Spinal cord (tissue), 10 donors: Measurements from ENCODE around the gene ZNF532. TPM values are rescaled to one million over a fixed set of nuclear protein-coding genes. Genes with fewer than 3 reads are reported as not detected.

Experiments
- DNase-seq, 6 donors: peaks; one replicate each; pipeline versions ENCODE4 v3.0.0 to v3.0.0-alpha.2; 2013 to 2015; ENCODE audit warnings: low spot score in 6 of 6, low read depth in 4 of 6
- H3K27ac ChIP-seq: one replicate; pipeline ENCODE4 v1.5.1; 2013; ENCODE audit warnings: low read depth, low read length, control low read depth
- H3K27me3 ChIP-seq: one replicate; pipeline ENCODE4 v1.6.1; 2013; ENCODE audit warnings: low read length; ENCODE audit not compliant: control insufficient read depth, insufficient read depth
- H3K36me3 ChIP-seq: one replicate; pipeline ENCODE4 v1.6.1; 2013; ENCODE audit warnings: low read length; ENCODE audit not compliant: control insufficient read depth, insufficient read depth
- H3K4me1 ChIP-seq: one replicate; pipeline ENCODE4 v1.6.1; 2013; ENCODE audit warnings: low read length; ENCODE audit not compliant: control insufficient read depth, insufficient read depth
- H3K4me3 ChIP-seq: one replicate; pipeline ENCODE4 v1.5.1; 2013; ENCODE audit warnings: low read depth, low read length, control low read depth
- H3K9me3 ChIP-seq: one replicate; pipeline ENCODE4 v1.6.1; 2013; ENCODE audit warnings: low read length; ENCODE audit not compliant: control insufficient read depth, insufficient read depth
- WGBS: methylation state at CpG from one replicate; pipeline ENCODE4 v1.1.5; 2013; ENCODE audit warnings: missing lambda C conversion rate; ENCODE audit not compliant: insufficient coverage; 5-methylcytosine and 5-hydroxymethylcytosine counted together
- polyA plus RNA-seq, 2 donors: library from polyadenylated mRNA; unstranded; fragments of 120-200 nt; gene quantifications; one replicate each; pipeline ENCODE4 v1.2.1, GENCODE V29; 2013; ENCODE audit not compliant: insufficient read length in 2 of 2
- total RNA-seq, 2 donors: library from RNA; depleted of rRNA in 1 of 2; stranded (reverse); fragments of 120-200 nt in 1 of 2; fragments of >200 nt in 1 of 2; gene quantifications; one replicate each; pipeline versions ENCODE4 v1.2.3 to v1.2.4, GENCODE V29; 2013 to 2014
- donor health status: healthy.

Gene ZNF532
- total and polyA plus RNA-seq, 4 donors: 106 to 147 (median 122) TPM

GRCh38 chr18:58927659-58928058, 63.0 kb downstream of the ZNF532 start:
- Histone ChIP-seq H3K9me3 (peaks cover 9% of the 10 kb centered on the region), H3K27ac (no peak overlapping the region), H3K36me3 (peaks cover 17% of the 10 kb centered on the region), H3K27me3 (no peaks in the 10 kb centered on the region), H3K4me3 (no peak overlapping the region), H3K4me1 (peaks cover 17% of the 10 kb centered on the region)
- no CpG with 5 or more reads among the region's 5 CpGs for WGBS
- DNase-seq: no peak

GRCh38 chr18:58928386-58928785, 63.7 kb downstream of the ZNF532 start:
- no peaks in the 10 kb centered on the region for H3K27me3 ChIP-seq
- peaks cover 9% of the 10 kb centered on the region for H3K9me3 ChIP-seq
- H3K4me3 ChIP-seq: no peak overlapping the region
- H3K27ac ChIP-seq: peak overlapping the region; percentile 33
- WGBS: 35% methylated on average over 3 of the region's 4 CpGs
- H3K36me3 ChIP-seq: peaks cover 10% of the 10 kb centered on the region
- no peak for DNase-seq
- H3K4me1 ChIP-seq: peaks cover 11% of the 10 kb centered on the region

- no peak for DNase-seq
- Histone ChIP-seq H3K27me3 (no peaks in the 10 kb centered on the region), H3K36me3 (peaks cover 4% of the 10 kb centered on the region), H3K4me1 (peaks cover 10% of the 10 kb centered on the region), H3K4me3 (no peak overlapping the region), H3K27ac (peak overlapping the region; percentile 33), H3K9me3 (peaks cover 8% of the 10 kb centered on the region)
- 82% methylated on average over 3 of the region's 6 CpGs for WGBS
Measured at GRCh38 chr18:58929206-58929605, 64.5 kb downstream of the ZNF532 start.

GRCh38 chr18:58934356-58934755, 69.7 kb downstream of the ZNF532 start:
- 94% methylated on average over 9 of the region's 9 CpGs for WGBS
- Histone ChIP-seq H3K9me3 (no peaks in the 10 kb centered on the region), H3K4me3 (no peak overlapping the region), H3K27me3 (no peaks in the 10 kb centered on the region), H3K4me1 (peaks cover 4% of the 10 kb centered on the region), H3K27ac (no peak overlapping the region), H3K36me3 (peaks cover 17% of the 10 kb centered on the region)
- DNase-seq: no peak

GRCh38 chr18:58934933-58935577, 70.4 kb downstream of the ZNF532 start:
- no CpG with 5 or more reads among the region's 3 CpGs for WGBS

GRCh38 chr18:58937071-58937886, 72.6 kb downstream of the ZNF532 start:
- Histone ChIP-seq H3K36me3 (peaks cover 30% of the 10 kb centered on the region), H3K27ac (peak overlapping the region; percentile 29), H3K27me3 (no peaks in the 10 kb centered on the region), H3K9me3 (no peaks in the 10 kb centered on the region), H3K4me3 (no peak overlapping the region), H3K4me1 (no peaks in the 10 kb centered on the region)
- WGBS: no CpG with 5 or more reads among the region's 3 CpGs
- no peak for DNase-seq

More at GRCh38 chr18:58934933-58935577, 70.4 kb downstream of the ZNF532 start:
- Histone ChIP-seq H3K27ac (no peak overlapping the region), H3K36me3 (peaks cover 19% of the 10 kb centered on the region), H3K9me3 (no peaks in the 10 kb centered on the region), H3K4me1 (peaks cover 3% of the 10 kb centered on the region), H3K4me3 (no peak overlapping the region), H3K27me3 (no peaks in the 10 kb centered on the region)
- DNase-seq: no peak

- Histone ChIP-seq H3K9me3 (no peaks in the 10 kb centered on the region), H3K27me3 (no peaks in the 10 kb centered on the region), H3K27ac (peak overlapping the region; percentile 29), H3K36me3 (peaks cover 32% of the 10 kb centered on the region), H3K4me3 (no peak overlapping the region), H3K4me1 (no peaks in the 10 kb centered on the region)
- DNase-seq: no peak
- WGBS: 100% methylated on average over 2 of the region's 3 CpGs
Measured at GRCh38 chr18:58937887-58938267, 73.2 kb downstream of the ZNF532 start.

- Histone ChIP-seq H3K9me3 (no peaks in the 10 kb centered on the region), H3K27me3 (no peaks in the 10 kb centered on the region), H3K4me1 (peaks cover 2% of the 10 kb centered on the region), H3K36me3 (peaks cover 36% of the 10 kb centered on the region), H3K4me3 (no peak overlapping the region), H3K27ac (no peak overlapping the region)
- 88% methylated on average over 1 of the region's 8 CpGs for WGBS
- no peak for DNase-seq
Measured at GRCh38 chr18:58941426-58942099, 76.9 kb downstream of the ZNF532 start.

GRCh38 chr18:58943896-58944295, 79.2 kb downstream of the ZNF532 start:
- WGBS: 93% methylated on average over 3 of the region's 3 CpGs
- DNase-seq: no peak
- Histone ChIP-seq H3K4me3 (no peak overlapping the region), H3K27ac (no peak overlapping the region), H3K27me3 (no peaks in the 10 kb centered on the region), H3K36me3 (peaks cover 35% of the 10 kb centered on the region), H3K9me3 (no peaks in the 10 kb centered on the region), H3K4me1 (peaks cover 2% of the 10 kb centered on the region)
